Choroid plexus epithelial cell (primary cell): ENCODE measurements around the gene GPR15.

Experiments
- DNase-seq: peaks from one replicate; pipeline ENCODE4 v3.0.0-alpha.2; 2010; ENCODE audit warnings: low read depth
- H3K4me3 ChIP-seq: 2 replicates; pipeline ENCODE4 v1.5.1; 2011; ENCODE audit warnings: low read depth, mild to moderate bottlenecking, control low read depth, low read length, moderate library complexity
- TF ChIP-seq, protein P1 (sequence below): conservative IDR thresholded peaks from 2 replicates; pipeline ENCODE4 v1.5.1; 2011; ENCODE audit warnings: low read depth, mild to moderate bottlenecking, control low read depth, inconsistent platforms, low read length, moderate library complexity

Gene GPR15

DNA sequence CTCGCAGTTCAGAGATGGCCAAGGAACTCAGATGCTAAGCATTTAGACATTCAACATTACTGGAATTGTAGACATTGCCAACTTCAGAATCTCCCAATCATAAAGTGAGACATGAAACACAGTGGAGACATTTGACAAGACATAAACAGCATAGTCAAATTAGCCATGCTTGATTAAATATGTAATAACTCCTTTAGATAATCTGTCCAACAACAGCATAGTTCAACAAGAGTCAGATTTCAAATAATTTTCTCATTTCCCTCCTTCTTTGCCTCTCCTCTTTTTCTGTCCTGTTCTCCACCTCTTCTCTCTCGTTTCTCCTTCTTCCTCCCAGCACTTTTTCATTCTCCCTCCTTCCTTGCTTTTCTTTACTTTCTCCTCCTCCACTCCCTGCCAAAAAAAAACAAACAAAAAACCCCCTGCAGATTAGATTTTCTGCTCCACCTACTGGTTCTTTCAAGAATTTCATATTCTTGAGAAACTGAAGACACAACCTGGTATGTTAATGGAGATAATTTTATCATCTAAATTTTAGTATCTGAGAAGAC lies 41.5 kb downstream of the GPR15 start:
- H3K4me3 ChIP-seq = no peak overlapping the region
- TF ChIP-seq, protein P1, sequence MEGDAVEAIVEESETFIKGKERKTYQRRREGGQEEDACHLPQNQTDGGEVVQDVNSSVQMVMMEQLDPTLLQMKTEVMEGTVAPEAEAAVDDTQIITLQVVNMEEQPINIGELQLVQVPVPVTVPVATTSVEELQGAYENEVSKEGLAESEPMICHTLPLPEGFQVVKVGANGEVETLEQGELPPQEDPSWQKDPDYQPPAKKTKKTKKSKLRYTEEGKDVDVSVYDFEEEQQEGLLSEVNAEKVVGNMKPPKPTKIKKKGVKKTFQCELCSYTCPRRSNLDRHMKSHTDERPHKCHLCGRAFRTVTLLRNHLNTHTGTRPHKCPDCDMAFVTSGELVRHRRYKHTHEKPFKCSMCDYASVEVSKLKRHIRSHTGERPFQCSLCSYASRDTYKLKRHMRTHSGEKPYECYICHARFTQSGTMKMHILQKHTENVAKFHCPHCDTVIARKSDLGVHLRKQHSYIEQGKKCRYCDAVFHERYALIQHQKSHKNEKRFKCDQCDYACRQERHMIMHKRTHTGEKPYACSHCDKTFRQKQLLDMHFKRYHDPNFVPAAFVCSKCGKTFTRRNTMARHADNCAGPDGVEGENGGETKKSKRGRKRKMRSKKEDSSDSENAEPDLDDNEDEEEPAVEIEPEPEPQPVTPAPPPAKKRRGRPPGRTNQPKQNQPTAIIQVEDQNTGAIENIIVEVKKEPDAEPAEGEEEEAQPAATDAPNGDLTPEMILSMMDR = peak; percentile 57
- peak; percentile 65 for DNase-seq

DNA sequence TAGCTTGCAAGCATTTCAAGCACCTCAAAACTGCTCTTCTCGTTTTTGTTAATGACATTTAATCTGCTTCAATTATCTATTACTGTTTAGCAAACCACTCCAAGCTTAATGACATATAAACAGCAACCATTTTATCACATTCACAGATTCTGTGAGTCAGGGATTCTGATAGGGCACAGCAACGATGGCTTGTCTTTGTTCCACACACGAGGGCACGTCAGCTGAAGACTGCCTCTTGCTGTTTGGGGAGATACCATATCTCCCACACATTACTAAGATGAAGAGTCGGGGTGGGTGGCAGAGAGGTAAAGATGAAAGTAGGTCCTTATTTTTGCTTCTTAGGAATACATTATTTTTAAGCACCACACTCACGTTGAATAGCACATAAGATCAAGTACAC lies 42.4 kb downstream of the GPR15 start:
- H3K4me3 ChIP-seq = no peak overlapping the region
- no peak for DNase-seq
- TF ChIP-seq, protein P1 = no peak

DNA sequence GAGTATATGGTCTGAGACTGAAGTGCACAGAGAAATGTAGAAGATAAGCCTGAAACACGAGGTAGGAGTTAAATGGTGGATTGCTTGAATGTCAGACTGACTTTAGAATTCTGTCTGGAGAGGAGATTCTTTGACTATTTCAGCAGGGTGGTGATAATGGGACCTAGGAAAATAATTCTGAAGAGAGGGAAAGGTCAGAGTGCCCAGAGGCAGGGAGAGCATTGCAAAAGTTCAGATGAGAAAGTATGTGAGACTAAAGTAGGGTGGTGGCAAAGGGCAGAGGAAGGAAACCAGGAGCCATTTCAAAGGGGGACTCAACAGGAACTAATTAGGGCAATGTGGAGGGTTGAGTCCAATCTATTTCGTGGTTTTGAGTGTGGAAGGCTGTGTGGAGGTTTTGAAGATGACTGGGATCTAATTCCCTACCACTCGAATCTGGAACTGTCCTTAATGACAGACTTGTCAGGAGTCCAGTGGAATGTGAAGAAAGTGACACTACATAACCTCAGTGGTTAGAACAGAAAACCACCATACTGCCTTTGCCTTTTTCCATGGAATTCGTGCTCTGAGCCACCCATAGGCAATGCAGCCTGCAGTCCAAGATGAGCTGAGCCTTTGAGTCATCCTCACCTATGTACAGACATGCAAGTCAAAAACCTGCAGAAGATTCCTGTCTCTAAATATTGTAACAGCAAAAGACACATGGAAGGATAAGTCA lies 45.6 kb downstream of the GPR15 start:
- TF ChIP-seq, protein P1 = no peak
- H3K4me3 ChIP-seq = no peak overlapping the region
- peak; percentile 79 for DNase-seq

DNA sequence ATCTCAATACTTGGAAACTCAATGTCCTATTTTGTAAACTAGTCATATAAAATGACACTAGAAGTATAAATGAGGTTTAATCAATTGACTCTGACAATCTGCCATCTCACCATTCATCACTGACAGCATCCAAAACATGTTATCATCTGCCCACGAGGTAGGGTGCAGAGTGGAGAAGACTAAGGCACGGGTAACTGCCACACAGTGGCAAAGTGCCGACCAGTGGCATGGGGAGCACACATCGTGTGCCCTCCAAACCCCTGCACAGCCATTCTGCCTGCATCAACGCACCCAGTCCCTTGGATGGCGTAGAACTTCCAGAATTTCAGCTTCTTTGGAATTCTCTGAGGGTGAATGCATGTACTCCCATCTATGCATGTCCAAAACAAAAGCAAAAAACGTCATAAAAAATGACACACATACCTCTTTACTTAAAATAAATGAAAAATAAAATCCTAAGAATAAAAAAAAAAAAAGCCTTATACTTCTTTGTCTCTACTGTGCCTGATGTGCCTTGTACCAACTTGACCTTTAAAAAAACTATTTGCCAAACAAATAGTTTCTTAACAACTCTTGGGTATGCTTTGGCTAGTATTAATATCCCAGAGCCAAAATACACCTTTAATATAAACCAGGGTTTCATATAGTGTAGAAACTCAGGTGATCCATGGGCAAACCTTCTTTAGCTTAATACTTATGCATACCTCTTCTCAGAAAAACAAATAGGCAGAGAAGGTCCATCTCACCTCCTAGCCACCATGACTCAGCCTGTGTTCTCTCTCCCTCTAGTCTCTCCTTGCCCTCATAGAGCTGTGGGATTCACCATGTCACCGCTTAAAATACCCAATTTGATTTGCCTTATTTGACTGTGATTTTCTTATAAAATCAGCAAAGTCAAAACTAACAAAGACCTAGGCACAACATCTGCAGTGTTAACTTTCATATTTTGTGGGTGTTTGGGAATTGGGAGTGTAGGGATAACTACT lies 48.9 kb downstream of the GPR15 start:
- no peak for DNase-seq
- TF ChIP-seq, protein P1 = no peak
- no peak overlapping the region for H3K4me3 ChIP-seq

DNA sequence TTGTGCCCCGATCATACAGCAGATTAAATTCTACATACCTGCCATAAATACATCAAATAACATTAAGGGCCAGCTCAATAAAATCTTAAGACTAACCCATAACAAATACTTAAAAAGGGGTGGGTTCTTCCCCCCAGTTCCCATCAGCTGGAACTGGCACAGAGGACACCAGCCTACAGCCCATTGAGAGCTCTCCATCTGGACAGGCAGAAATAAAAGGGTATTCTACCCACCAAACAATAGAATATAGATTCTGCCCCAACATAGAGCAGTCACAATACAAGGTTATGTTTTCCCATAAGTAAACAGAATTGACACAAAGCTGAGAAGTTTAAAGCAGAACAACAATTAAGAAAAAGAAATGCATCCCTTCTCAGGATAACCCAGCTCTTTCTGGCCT lies 49.7 kb downstream of the GPR15 start:
- TF ChIP-seq, protein P1 = no peak
- no peak for DNase-seq
- H3K4me3 ChIP-seq = no peak overlapping the region

DNA sequence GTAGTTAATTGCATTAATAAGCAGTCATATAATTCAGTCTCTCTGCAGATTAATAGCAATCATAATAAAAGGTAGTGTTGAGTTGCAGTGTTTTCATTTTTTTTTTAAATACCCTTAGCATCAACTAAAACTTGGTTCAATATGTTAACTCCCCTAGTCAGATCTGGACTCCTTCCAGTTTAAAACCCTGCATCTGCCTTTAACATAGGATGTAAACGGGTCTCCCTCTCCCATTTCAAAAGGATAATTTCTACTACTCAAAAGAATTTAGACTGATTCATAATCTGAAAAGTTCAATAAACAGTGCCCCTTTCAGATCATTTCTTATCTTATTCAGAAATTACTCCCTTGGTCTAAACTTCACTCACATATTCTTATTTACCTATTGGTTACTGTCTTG lies 50.3 kb downstream of the GPR15 start:
- TF ChIP-seq, protein P1 = no peak
- no peak for DNase-seq
- no peak overlapping the region for H3K4me3 ChIP-seq
